ENCODE results near the gene ZNF688.
"Not testable (repeated sequence)": the region's sequence is repeated elsewhere in the genome, so short reads cannot be mapped to it uniquely, and the experiment has no call there.

The ZNF688 gene

DNA sequence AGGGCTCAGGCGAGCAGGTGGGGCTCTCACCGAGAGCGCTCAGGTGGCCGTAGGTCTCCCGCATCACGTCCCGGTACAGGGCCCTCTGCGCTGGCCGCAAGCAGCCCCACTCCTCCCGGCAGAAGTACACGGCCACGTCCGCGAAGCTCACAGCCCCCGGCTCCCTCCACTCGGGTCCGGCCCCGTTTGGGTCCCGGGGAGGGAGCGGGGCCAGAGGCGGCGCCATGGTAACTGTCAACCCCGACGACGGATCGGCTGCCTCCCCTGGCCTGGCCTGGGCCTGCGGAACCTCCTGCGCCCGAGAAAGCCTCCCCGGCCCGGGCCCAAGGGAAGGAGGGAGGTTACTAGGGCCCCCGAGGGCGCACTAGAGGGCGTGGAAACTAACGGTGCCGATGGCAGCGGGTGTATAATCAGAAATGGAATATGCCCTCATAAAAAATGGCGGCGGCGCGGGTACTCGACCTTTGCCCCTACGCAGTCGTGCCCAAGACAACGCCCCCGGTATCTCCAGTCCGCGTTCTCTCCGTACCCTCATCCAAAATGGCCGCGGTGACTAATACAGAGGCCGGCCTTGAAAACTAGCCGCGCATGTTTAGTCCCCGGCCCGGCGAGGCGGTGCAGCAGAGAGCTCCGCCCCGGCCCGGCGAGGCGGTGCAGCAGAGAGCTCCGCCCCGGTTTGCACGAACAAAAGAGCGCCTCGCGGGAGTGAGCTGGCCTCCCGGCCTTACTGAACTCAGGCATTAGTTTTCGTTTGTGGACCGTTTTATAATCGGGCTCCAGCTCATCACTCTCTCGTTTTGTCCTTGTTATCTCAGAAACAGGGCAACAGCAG, 13.3 kb downstream of the ZNF688 start, which contains the start of gene ZNF764:
Gene ZNF764 (minus strand): TSS at position 418 of the 832 bp plus-strand sequence. CDS start 192 bp downstream, at position 226.
- DNase-seq (ENCODE audit: low read depth in 2 of 3, low spot score in 1 of 3) = peak; percentile 94 to 96 (median 96)

- no peak for DNase-seq (ENCODE audit: low read depth in 2 of 3, low spot score in 1 of 3)
These were observed 13.9 kb downstream of the ZNF688 start for GRCh38 chr16:30557707-30557956.

GRCh38 chr16:30556125-30556473, 15.4 kb downstream of the ZNF688 start:
- no peak for DNase-seq (ENCODE audit: low read depth in 2 of 3, low spot score in 1 of 3)

DNA sequence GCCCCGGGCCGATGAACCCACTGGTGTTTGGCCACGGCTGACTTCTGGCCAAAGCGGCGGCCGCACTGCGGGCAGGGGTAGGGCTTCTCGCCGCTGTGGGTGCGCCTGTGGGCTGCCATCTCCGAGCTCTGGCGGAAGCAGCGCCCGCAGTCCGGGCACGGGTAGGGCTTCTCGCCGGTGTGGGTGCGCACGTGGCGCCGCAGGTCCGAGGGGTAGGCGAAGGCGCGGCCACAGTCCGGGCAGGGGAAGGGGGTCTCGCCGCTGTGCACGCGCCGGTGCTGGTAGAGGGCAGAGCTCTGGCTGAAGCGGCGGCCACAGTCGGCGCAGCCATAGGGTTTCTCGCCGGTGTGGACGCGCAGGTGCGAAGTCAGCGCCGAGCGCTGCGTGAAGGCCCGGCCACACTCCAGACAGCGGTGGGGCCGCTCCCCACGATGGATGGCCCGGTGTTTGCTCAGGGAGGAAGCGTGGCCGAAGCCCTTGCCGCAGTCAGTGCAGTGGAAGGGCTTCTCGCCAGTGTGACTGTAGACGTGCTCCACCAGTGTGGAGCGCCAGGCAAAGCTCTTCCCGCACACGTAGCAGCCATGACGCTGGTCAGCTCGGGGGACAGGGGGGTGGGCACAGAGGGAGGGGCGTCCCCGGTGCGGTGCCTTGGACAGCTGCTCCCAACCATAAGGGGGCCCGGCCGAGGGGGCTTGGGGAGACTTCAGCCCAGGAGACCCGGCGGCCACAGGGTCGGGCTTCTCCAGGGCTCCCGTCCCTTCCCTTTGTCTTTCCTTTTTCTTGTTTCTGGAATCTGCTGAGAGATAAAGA, 16.0 kb downstream of the ZNF688 start:
- DNase-seq (ENCODE audit: low read depth in 2 of 3, low spot score in 1 of 3) = no peak

- no peak for DNase-seq (ENCODE audit: low read depth in 2 of 3, low spot score in 1 of 3)
These were observed 16.8 kb downstream of the ZNF688 start for GRCh38 chr16:30554557-30555314.

DNA sequence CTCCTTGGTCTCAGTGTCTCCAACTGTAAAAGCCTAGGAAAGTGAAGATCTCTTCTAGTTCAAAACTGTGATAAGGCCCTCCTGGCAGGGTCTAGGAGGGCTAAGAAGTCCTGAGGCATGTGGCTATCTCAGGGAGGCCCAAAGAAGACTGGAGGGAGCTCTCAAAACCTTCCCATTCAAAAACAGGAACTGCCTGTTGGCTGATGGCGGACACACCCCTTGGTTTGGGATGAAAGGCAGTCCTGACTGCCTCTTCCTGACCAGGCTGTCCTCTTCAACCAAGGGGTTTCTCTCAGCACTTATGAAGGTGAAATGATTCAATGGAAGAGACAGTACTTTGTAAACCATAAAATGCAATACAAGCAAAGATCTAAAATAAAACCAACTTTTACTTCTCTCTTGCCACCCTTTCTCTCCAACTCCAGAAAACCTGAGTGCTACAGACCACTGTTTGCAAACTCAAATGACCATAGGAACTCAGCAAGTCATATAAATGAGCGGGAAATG, 18.1 kb downstream of the ZNF688 start:
- DNase-seq (ENCODE audit: low read depth in 2 of 3, low spot score in 1 of 3) = no peak

DNA sequence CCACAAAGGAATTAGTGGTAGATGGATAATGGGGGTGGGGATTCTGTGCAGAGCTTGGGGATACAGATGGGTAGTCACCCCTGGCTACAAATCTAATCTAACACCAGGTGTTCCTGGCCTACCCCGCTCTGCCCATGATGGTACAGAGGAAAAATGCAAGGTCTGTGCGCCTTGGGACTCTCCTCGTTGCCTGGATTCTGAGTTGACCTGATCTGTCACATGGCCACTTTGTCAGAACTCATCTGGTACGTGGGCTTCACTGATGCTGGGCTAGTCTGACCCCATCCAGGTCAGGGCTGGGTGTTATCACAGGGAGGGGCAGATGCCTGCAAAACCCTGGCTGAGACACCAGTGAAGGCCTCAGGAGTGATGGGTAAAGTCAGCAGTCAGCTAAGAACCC, 18.6 kb downstream of the ZNF688 start:
- no peak for DNase-seq (ENCODE audit: low read depth in 2 of 3, low spot score in 1 of 3)

- DNase-seq (ENCODE audit: low read depth in 2 of 3, low spot score in 1 of 3) = peak in 2 of 3 donors; percentile 47 to 60
These were observed 19.7 kb downstream of the ZNF688 start for GRCh38 chr16:30551781-30552180.

DNA sequence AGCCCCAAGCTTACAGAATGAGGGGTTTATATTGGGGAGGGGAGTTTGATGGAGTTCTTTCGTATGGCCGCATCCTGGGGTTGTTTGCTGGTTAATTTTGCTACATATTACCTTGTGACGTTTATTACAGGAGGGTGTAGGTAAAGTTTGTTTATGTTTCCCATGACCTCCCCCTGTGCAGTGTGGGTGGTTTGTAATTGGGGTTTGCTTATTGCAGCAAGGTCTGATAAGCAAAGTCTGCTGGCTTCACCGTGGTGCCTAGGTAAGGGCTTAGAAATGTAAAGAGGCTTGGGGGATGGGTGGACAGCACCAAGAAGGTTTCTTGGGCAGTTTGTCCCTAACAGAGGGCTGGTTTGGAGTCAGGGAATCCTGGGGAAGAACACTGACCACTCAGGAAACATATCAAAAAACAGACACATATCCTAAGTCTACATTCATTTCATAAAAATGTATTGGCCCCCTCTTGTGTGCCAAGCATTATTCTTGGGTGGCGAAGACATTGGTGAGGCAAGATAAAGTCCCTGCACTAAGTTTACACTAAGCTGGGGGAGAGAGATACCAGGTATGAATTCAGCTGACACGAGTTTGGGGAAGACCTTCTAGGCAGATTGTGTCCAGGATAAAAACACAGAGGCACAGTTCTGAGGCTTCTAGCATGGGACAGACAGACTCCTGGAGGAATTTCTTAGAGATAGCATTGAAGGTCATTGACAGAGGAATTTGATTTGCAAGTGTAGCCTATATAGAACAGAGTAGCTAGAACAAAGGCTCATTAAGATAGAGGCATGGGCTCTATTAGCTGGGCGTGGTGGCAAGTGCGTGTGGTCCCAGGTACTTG, 22.9 kb downstream of the ZNF688 start:
- no peak for DNase-seq (ENCODE audit: low read depth in 2 of 3, low spot score in 1 of 3)

GRCh38 chr16:30546115-30546514, 25.4 kb downstream of the ZNF688 start:
- no peak for DNase-seq (ENCODE audit: low read depth in 2 of 3, low spot score in 1 of 3)

- no peak for DNase-seq (ENCODE audit: low read depth in 2 of 3, low spot score in 1 of 3)
These were observed 28.4 kb downstream of the ZNF688 start for GRCh38 chr16:30543067-30543466.

DNA sequence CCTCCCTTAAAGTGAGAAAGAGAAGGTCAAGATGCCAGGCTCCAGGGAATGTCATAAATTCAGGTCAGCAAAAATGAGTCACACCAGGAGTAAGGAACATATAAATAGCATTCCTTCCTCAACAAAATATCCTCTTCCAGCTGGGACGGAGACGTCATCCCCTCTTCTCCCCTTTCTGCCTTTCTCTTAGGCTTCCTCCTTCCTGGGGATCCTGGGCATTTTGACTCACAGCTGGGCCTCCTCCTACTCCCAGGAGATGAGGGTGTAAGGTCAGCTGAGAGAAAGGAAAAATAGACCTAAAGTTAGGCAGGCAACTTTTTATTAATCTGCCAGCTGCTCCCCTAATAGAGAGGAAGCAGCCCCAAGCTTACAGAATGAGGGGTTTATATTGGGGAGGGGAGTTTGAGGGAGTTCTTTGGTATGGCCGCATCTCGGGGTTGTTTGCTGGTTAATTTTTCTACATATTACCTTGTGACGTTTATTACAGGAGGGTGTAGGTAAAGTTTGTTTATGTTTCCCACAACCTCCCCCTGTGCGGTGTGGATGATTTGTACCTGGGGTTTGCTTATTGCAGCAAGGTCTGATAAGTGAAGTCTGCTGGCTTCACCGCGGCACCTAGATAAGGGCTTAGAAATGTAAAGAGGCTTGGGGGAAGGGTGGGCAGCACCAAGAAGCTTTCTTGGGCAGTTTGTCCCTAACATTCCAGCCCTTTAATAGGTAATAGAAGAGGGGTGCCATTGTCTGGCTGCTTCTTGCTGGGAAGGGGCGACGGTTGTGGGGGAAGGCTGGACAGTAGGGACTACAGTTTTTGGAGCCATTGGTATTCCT, 29.8 kb downstream of the ZNF688 start:
- DNase-seq (ENCODE audit: low read depth in 2 of 3, low spot score in 1 of 3) = no peak

- not testable (repeated sequence) for DNase-seq (ENCODE audit: low read depth in 2 of 3, low spot score in 1 of 3)
These were observed 30.5 kb downstream of the ZNF688 start for GRCh38 chr16:30540916-30541464.

GRCh38 chr16:30539986-30540526, 31.5 kb downstream of the ZNF688 start:
- DNase-seq (ENCODE audit: low read depth in 2 of 3, low spot score in 1 of 3) = not testable (repeated sequence)

DNA sequence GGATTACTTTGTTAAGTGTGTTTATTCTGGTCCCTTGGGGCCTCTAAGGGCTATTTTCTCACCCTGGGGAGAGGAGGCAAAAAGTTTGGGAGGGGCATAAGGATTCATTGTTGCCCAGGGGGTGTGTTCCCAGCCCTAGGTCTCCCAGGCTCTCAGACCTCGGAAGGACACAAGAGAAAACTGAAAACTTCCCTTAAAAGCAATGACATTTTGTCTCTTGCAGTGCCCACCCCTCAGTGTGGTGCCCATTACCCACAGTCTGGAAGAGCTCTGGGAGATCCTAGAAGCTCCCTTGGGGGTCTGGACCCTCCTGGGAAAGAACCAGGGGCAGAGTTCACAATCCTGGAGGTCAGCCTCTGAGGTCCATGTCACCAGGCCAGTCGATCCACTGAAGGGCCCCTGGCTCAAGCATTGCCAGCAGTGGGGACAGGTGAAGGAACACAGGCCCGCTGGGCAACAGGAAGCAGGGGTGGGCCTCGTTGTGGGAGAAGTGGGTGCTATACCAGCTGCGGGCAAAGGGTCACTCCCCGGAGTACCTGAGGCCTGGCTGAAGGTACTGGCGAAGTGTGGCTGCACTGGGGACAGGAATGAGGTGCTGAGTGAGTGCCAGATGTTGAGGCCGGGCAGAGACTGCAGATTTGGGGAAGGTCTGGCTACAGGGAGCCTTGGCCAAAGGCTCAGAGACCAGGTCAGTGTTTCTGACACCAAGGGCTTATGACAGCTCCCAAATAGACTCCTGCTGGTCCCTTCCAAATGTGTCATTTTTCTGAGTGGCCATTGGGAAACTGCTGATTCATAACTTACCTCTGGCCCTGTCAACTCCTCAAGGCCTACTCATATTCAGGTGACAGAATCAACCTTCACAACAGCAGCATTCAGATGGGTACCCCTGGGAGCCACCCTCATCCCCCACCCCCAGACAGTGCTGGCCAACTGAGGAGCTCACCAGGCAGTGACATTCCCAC, 32.2 kb downstream of the ZNF688 start:
- DNase-seq (ENCODE audit: low read depth in 2 of 3, low spot score in 1 of 3) = no peak

- not testable (repeated sequence) for DNase-seq (ENCODE audit: low read depth in 2 of 3, low spot score in 1 of 3)
These were observed 35.0 kb downstream of the ZNF688 start for GRCh38 chr16:30536391-30537024.

DNA sequence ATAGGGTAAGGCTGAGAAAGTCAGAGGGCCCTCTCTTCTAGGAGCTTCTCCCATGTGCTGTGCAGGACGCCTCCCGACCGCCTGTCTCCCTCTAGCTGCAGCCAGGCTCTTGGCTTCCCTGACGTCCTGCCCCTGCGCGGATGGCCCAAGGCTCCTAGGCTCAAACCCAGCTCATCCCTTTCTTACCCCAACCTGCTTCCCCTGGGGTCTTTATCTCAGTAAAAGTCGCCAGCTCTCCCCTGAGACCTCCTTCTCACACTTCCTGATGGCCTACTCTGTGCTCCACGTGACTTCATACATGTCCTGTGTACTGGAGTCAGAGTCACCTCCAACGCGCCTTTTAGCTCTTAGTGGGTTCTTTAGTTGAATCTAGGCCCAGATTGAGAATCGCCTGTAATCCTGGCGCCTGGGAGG, 35.7 kb downstream of the ZNF688 start:
- DNase-seq (ENCODE audit: low read depth in 2 of 3, low spot score in 1 of 3) = peak; percentile 55 to 65 (median 57)
